RWPE1 (cell line): Measurements from ENCODE around the gene KIAA1549.
A peak's percentile ranks its signal among the peaks of the same experiment; 100 is the strongest.

Experiments used
- CTCF ChIA-PET: fragments of 350-600 bp; sonication (Branson Sonifier 250); formaldehyde crosslinking; extraction: SDS; loops from one replicate; lab custom pipeline; 2021; lab: Yijun Ruan, JAX
- POLR2A ChIA-PET: fragments of 400-600 bp; formaldehyde crosslinking; extraction: SDS; loops from one replicate; lab custom pipeline; 2020; ENCODE audit warnings: antibody characterized with exemption; ENCODE audit not compliant: low non-redundant PET; lab: Yijun Ruan, JAX
- DNase-seq: peaks from one replicate; pipeline ENCODE4 v3.0.0; 2012; ENCODE audit warnings: low spot score
- H3K27ac ChIP-seq: fragments of 450-650 bp; 2 replicates; pipeline ENCODE4 v1.5.1; 2017
- TF ChIP-seq, protein P1 (sequence below): fragments of 450-650 bp; conservative IDR thresholded peaks from 2 replicates; pipeline ENCODE4 v1.5.1; 2017; ENCODE audit warnings: low read depth, mild to moderate bottlenecking

The KIAA1549 gene

GRCh38 chr7:138898255-138898654 is 82.9 kb downstream of the KIAA1549 start:
- ChIA-PET POLR2A (no interaction called here), CTCF (no interaction called here)
- H3K27ac ChIP-seq, result no peak overlapping the region
- no peak for DNase-seq
- TF ChIP-seq, protein P1, sequence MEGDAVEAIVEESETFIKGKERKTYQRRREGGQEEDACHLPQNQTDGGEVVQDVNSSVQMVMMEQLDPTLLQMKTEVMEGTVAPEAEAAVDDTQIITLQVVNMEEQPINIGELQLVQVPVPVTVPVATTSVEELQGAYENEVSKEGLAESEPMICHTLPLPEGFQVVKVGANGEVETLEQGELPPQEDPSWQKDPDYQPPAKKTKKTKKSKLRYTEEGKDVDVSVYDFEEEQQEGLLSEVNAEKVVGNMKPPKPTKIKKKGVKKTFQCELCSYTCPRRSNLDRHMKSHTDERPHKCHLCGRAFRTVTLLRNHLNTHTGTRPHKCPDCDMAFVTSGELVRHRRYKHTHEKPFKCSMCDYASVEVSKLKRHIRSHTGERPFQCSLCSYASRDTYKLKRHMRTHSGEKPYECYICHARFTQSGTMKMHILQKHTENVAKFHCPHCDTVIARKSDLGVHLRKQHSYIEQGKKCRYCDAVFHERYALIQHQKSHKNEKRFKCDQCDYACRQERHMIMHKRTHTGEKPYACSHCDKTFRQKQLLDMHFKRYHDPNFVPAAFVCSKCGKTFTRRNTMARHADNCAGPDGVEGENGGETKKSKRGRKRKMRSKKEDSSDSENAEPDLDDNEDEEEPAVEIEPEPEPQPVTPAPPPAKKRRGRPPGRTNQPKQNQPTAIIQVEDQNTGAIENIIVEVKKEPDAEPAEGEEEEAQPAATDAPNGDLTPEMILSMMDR, result no peak

- no peak overlapping the region for H3K27ac ChIP-seq
- TF ChIP-seq, protein P1, result no peak
- DNase-seq, result peak; percentile 38
- CTCF ChIA-PET, result interaction anchor here (1.3 kb wide), 1 partner anchor 9 kb away, joined by 4 read pairs; no protein-coding TSS in a partner anchor
- POLR2A ChIA-PET, result no interaction called here
Observed at GRCh38 chr7:138895679-138896078, 85.5 kb downstream of the KIAA1549 start.

- TF ChIP-seq, protein P1, result no peak
- ChIA-PET CTCF (no interaction called here), POLR2A (no interaction called here)
- no peak for DNase-seq
- H3K27ac ChIP-seq, result no peak overlapping the region
Observed at GRCh38 chr7:138893258-138893657, 87.9 kb downstream of the KIAA1549 start.

DNA sequence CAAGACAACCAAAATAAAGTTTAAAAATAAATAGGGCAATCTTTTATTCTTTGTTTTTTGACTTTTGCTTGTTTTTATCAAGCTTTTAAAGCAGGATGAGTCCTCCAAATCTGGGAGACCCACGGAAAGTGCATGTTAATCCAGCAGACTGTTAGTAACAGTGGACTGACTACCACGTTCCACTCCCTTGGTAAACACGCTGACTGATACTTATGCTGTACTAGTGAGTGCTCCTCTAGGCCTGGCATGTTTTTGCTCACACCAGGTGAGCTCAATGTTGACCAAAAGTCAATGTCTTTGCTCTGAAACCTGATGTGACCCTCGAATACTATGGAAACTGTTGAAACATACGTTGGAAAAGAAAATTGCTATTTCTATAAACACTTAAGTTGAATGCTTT is 88.4 kb downstream of the KIAA1549 start:
- no peak for DNase-seq
- TF ChIP-seq, protein P1, result no peak
- ChIA-PET CTCF (no interaction called here), POLR2A (no interaction called here)
- H3K27ac ChIP-seq, result no peak overlapping the region

- POLR2A ChIA-PET, result no interaction called here
- TF ChIP-seq, protein P1, result no peak
- no peak overlapping the region for H3K27ac ChIP-seq
- no peak for DNase-seq
- CTCF ChIA-PET, result no interaction called here
Observed at GRCh38 chr7:138892006-138892630, 89.1 kb downstream of the KIAA1549 start.

DNA sequence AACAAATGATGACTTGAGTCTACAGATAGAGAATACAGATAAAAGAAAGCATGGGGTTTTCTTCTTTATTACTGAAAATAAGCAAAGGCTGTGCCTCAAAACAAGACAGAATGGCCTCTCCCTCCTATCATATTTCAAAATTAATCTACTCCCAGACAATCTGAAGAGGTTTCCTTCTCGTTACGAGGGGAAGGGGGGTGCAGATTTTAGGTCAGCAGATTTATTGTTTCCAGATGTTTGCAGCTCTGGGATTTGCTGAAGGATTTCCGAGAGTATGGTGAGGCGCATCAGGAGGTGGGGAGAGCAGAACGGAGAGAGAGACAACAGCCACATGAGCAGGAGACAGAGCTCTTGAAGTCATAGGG is 89.8 kb downstream of the KIAA1549 start:
- no peak overlapping the region for H3K27ac ChIP-seq
- TF ChIP-seq, protein P1, result no peak
- no peak for DNase-seq
- CTCF ChIA-PET, result no interaction called here
- POLR2A ChIA-PET, result no interaction called here
